Measurements from ENCODE around the gene NDOR1. TPM values are rescaled to one million over a fixed set of nuclear protein-coding genes. Genes with fewer than 3 reads are reported as not detected.
A peak's percentile ranks its signal among the peaks of the same experiment; 100 is the strongest.

Gene NDOR1
- total RNA-seq, 1 donor from 2014 or later: 20.5 TPM

- no peak for TF ChIP-seq CTCF (IDR thresholded peaks at IDR 0.05)
- DNase-seq (ENCODE audit: extremely low spot score, unreplicated experiment): no peak
- H3K27me3 Mint-ChIP-seq (ENCODE audit: unreplicated experiment): peaks cover 2% of the 10 kb centered on the region
- no peak overlapping the region for H3K4me3 Mint-ChIP-seq (ENCODE audit: unreplicated experiment)
- H3K27ac Mint-ChIP-seq (ENCODE audit: unreplicated experiment): no peak overlapping the region
- H3K4me1 Mint-ChIP-seq (ENCODE audit: unreplicated experiment): peaks cover 2% of the 10 kb centered on the region
- no peaks in the 10 kb centered on the region for H3K9me3 Mint-ChIP-seq (ENCODE audit: unreplicated experiment)
- H3K36me3 Mint-ChIP-seq (ENCODE audit: unreplicated experiment): peaks cover 7% of the 10 kb centered on the region
Measured at GRCh38 chr9:137175345-137175961, 30.0 kb upstream of the NDOR1 start.

GRCh38 chr9:137176302-137177182 is 29.0 kb upstream of the NDOR1 start:
- H3K27ac Mint-ChIP-seq (ENCODE audit: unreplicated experiment): no peak overlapping the region
- peaks cover 2% of the 10 kb centered on the region for H3K4me1 Mint-ChIP-seq (ENCODE audit: unreplicated experiment)
- no peaks in the 10 kb centered on the region for H3K27me3 Mint-ChIP-seq (ENCODE audit: unreplicated experiment)
- no peaks in the 10 kb centered on the region for H3K9me3 Mint-ChIP-seq (ENCODE audit: unreplicated experiment)
- no peak overlapping the region for H3K4me3 Mint-ChIP-seq (ENCODE audit: unreplicated experiment)
- peaks cover 7% of the 10 kb centered on the region for H3K36me3 Mint-ChIP-seq (ENCODE audit: unreplicated experiment)
- peak; percentile 48 for TF ChIP-seq CTCF (IDR thresholded peaks at IDR 0.05)
- no peak for DNase-seq (ENCODE audit: extremely low spot score, unreplicated experiment)

- no peaks in the 10 kb centered on the region for H3K9me3 Mint-ChIP-seq (ENCODE audit: unreplicated experiment)
- peaks cover 2% of the 10 kb centered on the region for H3K4me1 Mint-ChIP-seq (ENCODE audit: unreplicated experiment)
- no peak overlapping the region for H3K27ac Mint-ChIP-seq (ENCODE audit: unreplicated experiment)
- no peaks in the 10 kb centered on the region for H3K27me3 Mint-ChIP-seq (ENCODE audit: unreplicated experiment)
- H3K36me3 Mint-ChIP-seq (ENCODE audit: unreplicated experiment): peaks cover 11% of the 10 kb centered on the region
- DNase-seq (ENCODE audit: extremely low spot score, unreplicated experiment): no peak
- no peak overlapping the region for H3K4me3 Mint-ChIP-seq (ENCODE audit: unreplicated experiment)
- no peak for TF ChIP-seq CTCF (IDR thresholded peaks at IDR 0.05)
Measured at GRCh38 chr9:137178201-137178938, 27.1 kb upstream of the NDOR1 start.

- Mint-ChIP-seq H3K27ac (ENCODE audit: unreplicated experiment) (no peak overlapping the region), H3K27me3 (ENCODE audit: unreplicated experiment) (no peaks in the 10 kb centered on the region), H3K4me1 (ENCODE audit: unreplicated experiment) (peaks cover 2% of the 10 kb centered on the region)
Measured at GRCh38 chr9:137178939-137179630, 26.4 kb upstream of the NDOR1 start.

More at GRCh38 chr9:137178939-137179630, 26.4 kb upstream of the NDOR1 start:
- peaks cover 12% of the 10 kb centered on the region for H3K36me3 Mint-ChIP-seq (ENCODE audit: unreplicated experiment)
- no peak overlapping the region for H3K4me3 Mint-ChIP-seq (ENCODE audit: unreplicated experiment)
- no peak for TF ChIP-seq CTCF (IDR thresholded peaks at IDR 0.05)
- no peak for DNase-seq (ENCODE audit: extremely low spot score, unreplicated experiment)
- H3K9me3 Mint-ChIP-seq (ENCODE audit: unreplicated experiment): no peaks in the 10 kb centered on the region
